Activated T-helper 9 cell treated with anti-CD3 and anti-CD28 coated beads, Interleukin-2, amount 50 U/mL, for 16 hours (primary cell): ENCODE results near the gene GATD1.

Experiments
- DNase-seq: peaks from one replicate; pipeline ENCODE4 v3.0.0-alpha.2; 2020; ENCODE audit warnings: low read depth

GATD1 gene

GRCh38 chr11:812390-812789 lies 35.1 kb upstream of the GATD1 start:
- DNase-seq, result no peak

DNA sequence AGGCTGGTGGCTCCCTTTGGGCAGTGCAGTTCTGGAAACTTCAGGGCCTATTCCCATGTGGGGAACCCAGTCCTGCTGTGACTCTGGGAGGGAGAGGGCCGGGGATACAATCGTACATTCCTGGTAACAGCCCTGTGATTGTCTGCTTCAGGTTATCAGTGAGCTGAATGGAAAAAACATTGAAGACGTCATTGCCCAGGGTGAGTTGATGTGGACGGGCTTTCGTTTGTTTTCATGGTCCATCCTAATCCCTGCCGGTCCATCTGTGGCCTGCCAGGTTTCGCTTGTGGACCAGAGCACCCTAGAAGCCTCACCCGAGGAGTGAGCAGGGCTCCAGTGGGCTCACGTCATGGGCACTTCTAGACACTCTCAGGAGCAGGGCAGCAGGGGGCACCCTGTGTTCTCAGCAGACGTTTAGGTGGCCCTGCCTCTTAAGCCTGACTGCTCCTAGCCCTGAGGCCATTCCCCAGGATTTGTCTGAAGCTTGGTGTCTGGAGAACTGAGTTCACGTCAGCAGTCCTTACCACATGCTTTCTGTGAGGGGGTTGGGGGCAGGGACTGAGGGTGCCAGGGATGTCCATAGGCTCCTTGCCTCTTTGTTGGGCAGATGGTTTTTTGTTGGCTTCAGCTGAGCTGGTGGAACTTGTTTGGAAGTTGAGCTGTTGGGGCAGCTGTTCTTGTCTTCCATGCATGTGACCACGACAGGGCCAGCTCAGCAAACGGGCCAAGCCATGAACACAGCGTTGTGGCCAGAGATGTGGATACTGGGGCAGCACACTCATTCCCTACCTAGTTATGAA lies 34.4 kb upstream of the GATD1 start:
- no peak for DNase-seq

GRCh38 chr11:810040-810567 lies 32.8 kb upstream of the GATD1 start:
- no peak for DNase-seq

- DNase-seq, result peak; percentile 96
Measured at GRCh38 chr11:809287-810039, 32.2 kb upstream of the GATD1 start, which contains the start of gene RPLP2. TSS of gene RPLP2 (plus strand) at chr11:809967. CDS start at chr11:810235, 268 bp downstream.

DNA sequence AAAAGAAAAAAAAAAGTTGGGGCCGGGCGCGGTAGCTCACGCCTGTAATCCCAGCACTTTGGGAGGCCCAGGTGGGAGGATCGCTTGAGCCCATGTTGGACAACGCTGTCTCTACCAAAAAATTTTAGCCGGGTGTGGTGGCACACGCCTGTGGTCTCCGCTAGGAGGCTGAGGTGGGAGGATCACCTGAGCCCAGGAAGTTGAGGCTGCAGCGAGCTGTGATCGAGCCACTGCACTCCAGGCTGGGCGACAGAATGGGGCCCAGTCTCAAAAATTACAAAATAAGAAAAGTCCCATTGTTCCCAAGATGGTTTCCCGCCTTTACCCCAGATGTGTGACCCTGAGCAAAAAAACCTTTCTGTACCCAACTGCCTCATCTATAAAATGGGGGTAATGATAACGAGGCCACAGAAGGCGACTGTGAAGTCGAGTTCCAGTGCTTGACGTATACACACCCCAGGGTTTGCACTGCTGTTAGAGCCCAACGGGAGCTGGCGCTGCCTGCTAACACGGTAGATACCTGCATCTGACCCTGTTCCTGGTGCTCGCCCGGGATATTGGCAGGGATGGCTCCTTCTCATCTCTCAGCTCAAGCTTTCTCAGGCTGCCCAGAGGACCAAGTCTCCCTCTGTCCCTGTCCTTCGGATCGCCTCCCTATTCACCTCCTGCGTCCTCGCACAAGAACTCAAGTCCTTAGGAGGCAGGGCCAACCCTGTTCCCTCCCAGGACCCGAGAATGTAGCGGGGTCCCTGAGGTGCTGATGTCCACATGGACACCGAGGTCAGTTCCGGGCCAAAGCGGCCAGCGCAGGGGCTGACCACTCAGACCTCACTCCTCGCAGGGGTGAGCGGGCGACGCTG lies 31.4 kb upstream of the GATD1 start:
- no peak for DNase-seq

DNA sequence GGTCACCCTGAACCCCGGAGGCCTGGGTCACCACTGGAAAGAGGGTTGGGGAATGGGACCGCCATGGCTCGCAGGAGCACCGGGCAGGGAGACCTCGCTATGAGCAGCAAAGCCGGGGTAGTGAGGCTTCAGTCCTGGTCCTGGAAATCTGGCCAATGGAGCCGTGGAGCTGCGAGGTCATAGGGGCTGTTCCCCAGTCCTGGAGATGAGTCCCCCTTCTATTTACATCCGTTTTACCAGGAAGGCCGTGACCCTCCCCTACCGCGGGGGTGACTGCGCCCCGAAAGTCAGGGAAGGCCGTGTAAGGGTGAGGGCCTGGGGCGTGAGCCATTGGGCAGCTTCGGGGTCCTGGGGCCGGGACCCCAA lies 27.3 kb upstream of the GATD1 start:
- no peak for DNase-seq

- no peak for DNase-seq
Measured at GRCh38 chr11:803770-804598, 26.7 kb upstream of the GATD1 start.

DNA sequence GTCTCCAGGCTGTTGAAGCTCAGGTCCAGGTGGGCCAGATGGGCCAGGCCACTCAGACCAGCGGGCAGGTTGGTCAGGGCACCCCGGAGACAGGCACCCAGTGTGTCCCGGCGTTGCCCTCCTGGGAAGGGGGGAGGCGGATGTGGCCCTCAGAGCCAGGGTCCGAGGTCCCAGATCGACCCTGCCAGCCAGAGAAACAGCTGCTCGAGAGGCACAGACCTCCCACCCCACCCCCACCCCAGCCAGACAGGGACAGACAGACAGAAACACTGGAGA lies 26.1 kb upstream of the GATD1 start:
- no peak for DNase-seq

GRCh38 chr11:802693-803466 lies 25.6 kb upstream of the GATD1 start:
- no peak for DNase-seq

DNA sequence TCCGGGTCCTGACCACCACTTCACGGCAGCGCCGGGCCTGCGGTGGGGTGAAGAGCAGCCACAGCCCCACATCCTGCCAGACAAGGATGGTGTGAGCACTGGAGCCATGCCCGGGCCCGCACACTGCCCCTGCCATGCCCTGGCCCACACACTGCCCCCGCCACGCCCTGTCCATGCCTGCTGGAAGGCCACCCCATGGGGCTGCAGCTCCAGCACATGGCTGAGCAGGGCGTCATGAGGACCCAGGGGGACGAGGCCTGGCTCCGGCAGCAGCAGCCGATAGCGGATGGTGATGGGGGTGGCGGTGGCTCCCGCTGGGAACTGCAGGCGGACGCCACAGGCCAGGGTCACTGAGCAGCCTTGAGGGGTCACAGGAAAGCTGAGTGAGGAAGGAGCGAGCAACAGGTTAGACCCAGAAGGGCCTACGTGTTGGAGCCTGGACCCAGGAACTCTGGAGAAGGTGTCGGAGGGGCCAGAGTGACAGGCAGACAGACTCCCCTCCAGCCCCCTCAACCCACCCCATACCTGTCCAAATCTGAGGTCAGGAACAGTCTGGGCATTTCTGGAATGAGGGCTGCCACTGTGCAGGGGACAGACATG lies 24.8 kb upstream of the GATD1 start:
- DNase-seq, result no peak

GRCh38 chr11:801097-801780 lies 24.0 kb upstream of the GATD1 start:
- DNase-seq, result no peak

- no peak for DNase-seq
Measured at GRCh38 chr11:800473-800872, 23.2 kb upstream of the GATD1 start.

- DNase-seq, result no peak
Measured at GRCh38 chr11:799641-800316, 22.5 kb upstream of the GATD1 start.

GRCh38 chr11:798093-798713 lies 20.9 kb upstream of the GATD1 start, which contains the start of gene SLC25A22:
TSS of gene SLC25A22 (minus strand) at chr11:798281. CDS start at chr11:795006, 3,275 bp downstream.
- peak; percentile 75 for DNase-seq

DNA sequence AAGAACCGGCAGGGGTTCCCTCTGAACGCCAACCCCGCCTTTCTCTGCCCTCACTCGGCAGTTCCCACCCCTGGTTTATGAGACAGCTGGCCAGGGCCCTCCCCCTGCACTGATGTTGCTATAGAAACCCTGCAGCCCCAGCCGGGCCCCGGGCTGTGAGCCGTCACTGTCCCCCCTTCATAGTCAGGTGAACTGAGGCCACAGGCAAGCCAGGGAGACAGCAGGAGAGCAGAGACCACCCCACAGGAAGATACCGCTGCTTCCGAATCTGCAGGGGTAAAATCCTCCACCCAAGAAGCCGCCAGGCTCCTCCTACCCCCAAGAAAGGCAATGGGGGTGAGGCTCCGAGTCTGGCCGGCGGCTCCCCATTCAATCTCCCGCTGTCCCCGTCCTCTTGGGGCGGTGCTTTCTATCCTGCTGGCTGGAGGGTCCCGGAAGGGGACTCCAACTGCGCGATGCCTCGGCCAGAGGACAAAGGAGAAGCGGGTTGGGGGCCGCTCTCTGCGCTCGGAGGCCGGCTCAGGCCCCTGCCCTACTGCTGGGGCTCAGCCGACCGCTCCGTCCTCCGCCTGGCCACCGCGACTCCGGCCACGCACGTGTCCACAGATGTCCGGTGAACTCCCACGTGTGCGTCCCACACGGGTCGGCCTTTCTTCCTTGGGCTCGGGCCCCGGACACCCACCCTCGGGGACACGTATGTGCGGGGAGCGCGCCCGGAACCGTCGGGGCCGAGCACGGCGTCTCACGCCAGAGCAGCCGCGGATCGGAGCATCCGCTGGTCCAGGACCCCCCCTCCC lies 20.2 kb upstream of the GATD1 start:
- peak; percentile 59 for DNase-seq

GRCh38 chr11:796565-797295 lies 19.4 kb upstream of the GATD1 start:
- DNase-seq, result no peak
